MCF 10A (cell line): Measurements from ENCODE around the gene ASGR1. TPM values are rescaled to one million over a fixed set of nuclear protein-coding genes. Genes with fewer than 3 reads are reported as not detected.

Experiments used
- BruUV-seq: library from RNA; stranded (reverse); fragments of 400-500 nt; replicated peaks from 2 replicates; lab custom pipeline; 2021; lab: Mats Ljungman, UMichigan
- CTCF ChIA-PET: fragments of 300-600 bp; sonication (Branson Sonifier 250); formaldehyde crosslinking; extraction: SDS; loops from one replicate; lab custom pipeline; 2021; ENCODE audit warnings: antibody characterized with exemption, inconsistent platforms; lab: Yijun Ruan, JAX
- POLR2A ChIA-PET: fragments of 300-600, 350-650 bp; sonication (Branson Sonifier 250); formaldehyde crosslinking; extraction: SDS; loops from one replicate; lab custom pipeline; 2020; ENCODE audit warnings: antibody characterized with exemption, inconsistent platforms; lab: Yijun Ruan, JAX
- DNase-seq: peaks from one replicate; pipeline ENCODE4 v3.0.0-alpha.2; 2018; ENCODE audit not compliant: unreplicated experiment
- H3K27ac Mint-ChIP-seq: one replicate; pipeline ENCODE4 v1.8.0; 2022; ENCODE audit warnings: mild to moderate bottlenecking, low read depth, mixed read lengths; ENCODE audit not compliant: unreplicated experiment
- H3K27me3 Mint-ChIP-seq: one replicate; pipeline ENCODE4 v1.8.0; 2022; ENCODE audit warnings: mixed read lengths; ENCODE audit not compliant: insufficient read depth, unreplicated experiment
- H3K36me3 Mint-ChIP-seq: one replicate; pipeline ENCODE4 v1.8.0; 2022; ENCODE audit warnings: mild to moderate bottlenecking, moderate library complexity, mixed read lengths; ENCODE audit not compliant: insufficient read depth, unreplicated experiment
- H3K4me1 Mint-ChIP-seq: one replicate; pipeline ENCODE4 v1.8.0; 2022; ENCODE audit warnings: mixed read lengths; ENCODE audit not compliant: insufficient read depth, unreplicated experiment
- H3K4me3 Mint-ChIP-seq: one replicate; pipeline ENCODE4 v1.8.0; 2022; ENCODE audit warnings: mild to moderate bottlenecking, moderate library complexity, mixed read lengths; ENCODE audit not compliant: unreplicated experiment
- H3K9me3 Mint-ChIP-seq: one replicate; pipeline ENCODE4 v1.8.0; 2022; ENCODE audit warnings: mixed read lengths; ENCODE audit not compliant: unreplicated experiment
- intact Hi-C: fragments of 100-400 bp; cut with micrococcal nuclease; formaldehyde crosslinking; loops from 2 replicates; pipeline ENCODE4 v1.14.1; 2022
- total RNA-seq: library from RNA; stranded (reverse); gene quantifications from 2 replicates; pipeline ENCODE4 v1.2.3, GENCODE V29; 2022
- TF ChIP-seq, protein P1 (sequence below): fragments of 200-600 bp; IDR thresholded peaks from one replicate; pipeline ENCODE4 v1.8.0; 2022; ENCODE audit warnings: antibody characterized with exemption, mild to moderate bottlenecking; ENCODE audit not compliant: unreplicated experiment

The ASGR1 gene
- total RNA-seq, 1 experiment from 2014 or later: 0.37 TPM

DNA sequence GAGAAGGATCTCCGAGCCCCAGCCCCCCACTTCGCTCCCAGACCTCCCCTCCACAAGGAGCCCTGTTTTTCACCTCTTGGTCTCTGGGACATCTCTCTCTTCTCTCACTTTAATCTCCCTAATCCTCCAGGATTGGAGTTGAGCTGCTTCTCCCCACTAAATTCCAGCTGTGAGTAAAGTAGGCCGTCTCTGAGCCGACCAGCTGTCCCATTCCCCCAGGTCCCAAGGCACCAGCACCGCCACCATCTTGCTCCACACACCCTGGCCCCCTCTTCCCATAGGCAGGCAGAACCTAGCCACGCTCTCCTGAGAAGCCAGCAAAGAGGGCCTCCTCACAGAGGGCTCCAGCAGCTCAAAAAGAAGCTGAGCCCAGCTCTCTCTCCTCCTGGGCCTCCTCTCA is 39.6 kb upstream of the ASGR1 start:
- Mint-ChIP-seq H3K4me3 (peak overlapping the region; percentile 86), H3K9me3 (no peaks in the 10 kb centered on the region), H3K27ac (peak overlapping the region; percentile 96), H3K36me3 (peaks cover 55% of the 10 kb centered on the region), H3K4me1 (peaks cover 49% of the 10 kb centered on the region), H3K27me3 (no peaks in the 10 kb centered on the region)
- intact Hi-C loops: no loop called here
- BruUV-seq: no TSS peak
- TF ChIP-seq, protein P1, sequence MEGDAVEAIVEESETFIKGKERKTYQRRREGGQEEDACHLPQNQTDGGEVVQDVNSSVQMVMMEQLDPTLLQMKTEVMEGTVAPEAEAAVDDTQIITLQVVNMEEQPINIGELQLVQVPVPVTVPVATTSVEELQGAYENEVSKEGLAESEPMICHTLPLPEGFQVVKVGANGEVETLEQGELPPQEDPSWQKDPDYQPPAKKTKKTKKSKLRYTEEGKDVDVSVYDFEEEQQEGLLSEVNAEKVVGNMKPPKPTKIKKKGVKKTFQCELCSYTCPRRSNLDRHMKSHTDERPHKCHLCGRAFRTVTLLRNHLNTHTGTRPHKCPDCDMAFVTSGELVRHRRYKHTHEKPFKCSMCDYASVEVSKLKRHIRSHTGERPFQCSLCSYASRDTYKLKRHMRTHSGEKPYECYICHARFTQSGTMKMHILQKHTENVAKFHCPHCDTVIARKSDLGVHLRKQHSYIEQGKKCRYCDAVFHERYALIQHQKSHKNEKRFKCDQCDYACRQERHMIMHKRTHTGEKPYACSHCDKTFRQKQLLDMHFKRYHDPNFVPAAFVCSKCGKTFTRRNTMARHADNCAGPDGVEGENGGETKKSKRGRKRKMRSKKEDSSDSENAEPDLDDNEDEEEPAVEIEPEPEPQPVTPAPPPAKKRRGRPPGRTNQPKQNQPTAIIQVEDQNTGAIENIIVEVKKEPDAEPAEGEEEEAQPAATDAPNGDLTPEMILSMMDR: no peak
- CTCF ChIA-PET: interaction anchor here (1.1 kb wide), 1 partner anchor 82 kb away, joined by 4 read pairs; no protein-coding TSS in a partner anchor
- no peak for DNase-seq
- POLR2A ChIA-PET: interaction anchor here (0.7 to 9.0 kb wide), 6 partner anchors 9 to 182 kb away, joined by 3 to 278 read pairs (median 6); partner anchors contain the start of genes DVL2, GABARAP, PHF23 and SLC16A13

DNA sequence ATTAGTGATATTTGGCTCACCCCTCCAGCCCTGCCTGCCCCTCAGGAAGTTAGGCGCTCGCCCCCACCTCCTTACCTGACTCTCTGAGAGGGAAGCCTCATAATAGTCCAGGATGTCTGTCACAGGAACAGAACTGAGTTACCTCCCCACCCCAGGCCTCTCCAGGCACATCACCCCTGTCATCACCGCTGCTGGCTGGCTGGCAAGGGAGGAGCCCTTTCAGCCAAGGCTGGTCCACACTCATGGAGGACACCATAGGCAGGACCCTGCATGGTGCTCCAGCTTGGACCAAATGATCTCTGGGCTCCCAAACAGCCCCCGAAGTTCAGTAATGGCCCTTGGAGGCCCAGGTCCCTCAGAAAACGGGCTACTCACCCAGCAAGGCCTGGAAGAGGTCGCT is 39.0 kb upstream of the ASGR1 start:
- DNase-seq: no peak
- Mint-ChIP-seq H3K9me3 (no peaks in the 10 kb centered on the region), H3K4me3 (peak overlapping the region; percentile 86), H3K4me1 (peaks cover 49% of the 10 kb centered on the region), H3K27ac (peak overlapping the region; percentile 96), H3K36me3 (peaks cover 49% of the 10 kb centered on the region), H3K27me3 (no peaks in the 10 kb centered on the region)
- ChIA-PET CTCF (interaction anchor here (0.6 to 1.1 kb wide), 2 partner anchors 81 to 167 kb away, joined by 3 to 4 read pairs; no protein-coding TSS in a partner anchor), POLR2A (interaction anchor here (9.0 kb wide), 1 partner anchor 19 kb away, joined by 278 read pairs; the partner anchor contains the start of genes DVL2, GABARAP and PHF23)
- intact Hi-C loops: no loop called here
- no TSS peak for BruUV-seq
- TF ChIP-seq, protein P1: no peak

DNA sequence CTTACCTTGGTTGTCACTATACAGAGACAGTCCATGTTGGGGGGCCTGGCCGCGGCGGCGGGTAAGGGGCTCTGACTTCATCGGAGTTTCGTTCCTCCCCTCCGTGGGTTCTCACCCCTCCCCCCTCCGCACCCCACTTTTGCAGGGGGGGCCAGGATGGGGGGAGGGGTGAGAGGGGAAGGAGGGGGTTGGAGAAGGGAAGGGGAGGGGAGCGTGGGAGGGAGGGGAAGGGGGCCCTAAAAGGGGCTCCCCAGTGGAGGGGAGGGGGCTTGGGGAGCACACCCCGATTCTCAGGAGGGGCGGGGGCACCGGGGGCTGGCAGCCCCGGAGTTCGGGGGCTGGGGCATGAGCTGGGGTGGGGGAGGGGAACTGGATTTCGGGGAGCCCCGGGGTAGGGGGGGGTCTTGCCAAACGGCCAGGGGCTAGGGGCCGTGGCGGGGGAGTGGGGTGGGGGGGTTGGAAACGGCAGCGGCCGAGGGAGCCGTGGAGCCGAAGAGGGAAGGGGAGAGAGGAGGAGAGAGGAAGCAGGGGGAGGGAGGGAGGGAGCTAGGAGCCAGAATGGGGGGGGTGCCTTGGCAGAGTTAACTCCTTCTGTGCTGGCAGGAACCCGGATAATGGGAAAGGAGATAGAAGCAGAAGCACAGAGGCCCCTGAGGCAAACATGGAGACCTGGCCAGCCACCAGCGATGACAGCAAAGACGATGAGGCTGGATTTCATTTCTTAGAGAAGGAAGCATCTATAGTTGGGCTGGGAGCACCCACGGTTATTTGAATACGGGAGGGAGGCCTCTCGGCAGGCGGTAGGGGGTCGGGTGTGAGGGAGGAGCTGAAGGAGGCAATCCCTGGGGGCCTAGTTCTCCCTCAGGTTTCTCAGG is 38.2 kb upstream of the ASGR1 start:
- Mint-ChIP-seq H3K27ac (no peak overlapping the region), H3K4me3 (peak overlapping the region; percentile 28), H3K27me3 (no peaks in the 10 kb centered on the region), H3K4me1 (peaks cover 49% of the 10 kb centered on the region), H3K36me3 (peaks cover 41% of the 10 kb centered on the region), H3K9me3 (no peaks in the 10 kb centered on the region)
- TF ChIP-seq, protein P1: no peak
- intact Hi-C loops: no loop called here
- ChIA-PET CTCF (interaction anchor here (0.6 kb wide), 1 partner anchor 166 kb away, joined by 3 read pairs; no protein-coding TSS in a partner anchor), POLR2A (interaction anchor here (9.0 kb wide), 1 partner anchor 19 kb away, joined by 278 read pairs; the partner anchor contains the start of genes DVL2, GABARAP and PHF23)
- DNase-seq: peak; percentile 43
- BruUV-seq: no TSS peak
